Measurements from ENCODE around the gene DOCK2. TPM values are rescaled to one million over a fixed set of nuclear protein-coding genes. Genes with fewer than 3 reads are reported as not detected.

Gene DOCK2
- total RNA-seq, 1 experiment from 2014 or later, result 2.2 TPM

GRCh38 chr5:169602535-169602934 lies 34.5 kb upstream of the DOCK2 start:
- Histone ChIP-seq H3K4me1 (ENCODE audit: insufficient read depth, low read length, poor library complexity, severe bottlenecking) (no peaks in the 10 kb centered on the region), H3K27ac (ENCODE audit: low read depth, low read length, poor library complexity, severe bottlenecking) (no peak overlapping the region), H3K9me3 (ENCODE audit: low read depth, low read length, poor library complexity, severe bottlenecking) (no peaks in the 10 kb centered on the region), H3K4me3 (ENCODE audit: low read depth, low read length, poor library complexity, severe bottlenecking) (no peak overlapping the region), H3K36me3 (ENCODE audit: insufficient read depth, low read length, poor library complexity, severe bottlenecking) (peaks cover 67% of the 10 kb centered on the region), H3K27me3 (replicated peaks; ENCODE audit: insufficient read depth, low read depth, low read length, poor library complexity) (no peaks in the 10 kb centered on the region)
- CTCF ChIA-PET, result no interaction called here
- intact Hi-C loops (cut with micrococcal nuclease; ENCODE audit: unreplicated experiment), result no loop called here
- DNase-seq (ENCODE audit: low spot score), result no peak
- POLR2A ChIA-PET (ENCODE audit: low non-redundant PET), result no interaction called here
- BruUV-seq (replicated peaks), result no TSS peak
- TF ChIP-seq EZH2 (IDR thresholded peaks at IDR 0.05; ENCODE audit: borderline replicate concordance, low read depth, low read length, poor library complexity, severe bottlenecking) (no peak), CTCF (conservative IDR thresholded peaks at IDR 0.05; ENCODE audit: low read depth, low read length) (no peak)

GRCh38 chr5:169606279-169606678 lies 30.8 kb upstream of the DOCK2 start:
- Histone ChIP-seq H3K4me3 (ENCODE audit: low read depth, low read length, poor library complexity, severe bottlenecking) (no peak overlapping the region), H3K27ac (ENCODE audit: low read depth, low read length, poor library complexity, severe bottlenecking) (no peak overlapping the region), H3K4me1 (ENCODE audit: insufficient read depth, low read length, poor library complexity, severe bottlenecking) (no peaks in the 10 kb centered on the region), H3K9me3 (ENCODE audit: low read depth, low read length, poor library complexity, severe bottlenecking) (no peaks in the 10 kb centered on the region), H3K27me3 (replicated peaks; ENCODE audit: insufficient read depth, low read depth, low read length, poor library complexity) (no peaks in the 10 kb centered on the region), H3K36me3 (ENCODE audit: insufficient read depth, low read length, poor library complexity, severe bottlenecking) (peaks cover 30% of the 10 kb centered on the region)
- DNase-seq (ENCODE audit: low spot score), result no peak
- intact Hi-C loops (cut with micrococcal nuclease; ENCODE audit: unreplicated experiment), result no loop called here
- ChIA-PET CTCF (no interaction called here), POLR2A (ENCODE audit: low non-redundant PET) (no interaction called here)
- BruUV-seq (replicated peaks), result no TSS peak
- no peak for TF ChIP-seq EZH2 (IDR thresholded peaks at IDR 0.05; ENCODE audit: borderline replicate concordance, low read depth, low read length, poor library complexity, severe bottlenecking)
- no peak for TF ChIP-seq CTCF (conservative IDR thresholded peaks at IDR 0.05; ENCODE audit: low read depth, low read length)

- Histone ChIP-seq H3K27me3 (replicated peaks; ENCODE audit: insufficient read depth, low read depth, low read length, poor library complexity) (no peaks in the 10 kb centered on the region), H3K27ac (ENCODE audit: low read depth, low read length, poor library complexity, severe bottlenecking) (no peak overlapping the region), H3K4me1 (ENCODE audit: insufficient read depth, low read length, poor library complexity, severe bottlenecking) (no peaks in the 10 kb centered on the region), H3K36me3 (ENCODE audit: insufficient read depth, low read length, poor library complexity, severe bottlenecking) (peaks cover 15% of the 10 kb centered on the region), H3K9me3 (ENCODE audit: low read depth, low read length, poor library complexity, severe bottlenecking) (no peaks in the 10 kb centered on the region), H3K4me3 (ENCODE audit: low read depth, low read length, poor library complexity, severe bottlenecking) (no peak overlapping the region)
- no peak for TF ChIP-seq EZH2 (IDR thresholded peaks at IDR 0.05; ENCODE audit: borderline replicate concordance, low read depth, low read length, poor library complexity, severe bottlenecking)
- TF ChIP-seq CTCF (conservative IDR thresholded peaks at IDR 0.05; ENCODE audit: low read depth, low read length), result no peak
- ChIA-PET POLR2A (ENCODE audit: low non-redundant PET) (no interaction called here), CTCF (no interaction called here)
- intact Hi-C loops (cut with micrococcal nuclease; ENCODE audit: unreplicated experiment), result no loop called here
- BruUV-seq (replicated peaks), result no TSS peak
- DNase-seq (ENCODE audit: low spot score), result no peak
These were observed 29.2 kb upstream of the DOCK2 start for GRCh38 chr5:169607882-169608281.

Data from A673 (cell line).